HepG2 (cell line): ENCODE measurements around the gene MAPK8. TPM values are rescaled to one million over a fixed set of nuclear protein-coding genes. Genes with fewer than 3 reads are reported as not detected.

Experiments
- ATAC-seq: fragments of 200-7000 bp; cut with Tn5 transposase; 3 replicates; pipeline ENCODE4 v1.9.1; 2020; ENCODE audit warnings: mild to moderate bottlenecking, moderate library complexity
- BruUV-seq: library from RNA; stranded (reverse); fragments of 400-500 nt; replicated peaks from 2 replicates; lab custom pipeline; 2021; lab: Mats Ljungman, UMichigan
- CTCF ChIA-PET: fragments of 300-600 bp; formaldehyde crosslinking; extraction: SDS; loops from one replicate; lab custom pipeline; 2021; ENCODE audit warnings: low total read pairs, inconsistent platforms, low intra/inter-chr PET ratio; lab: Yijun Ruan, JAX
- POLR2A ChIA-PET: fragments of 350-600 bp; sonication (Branson Sonifier 250); formaldehyde crosslinking; loops from one replicate; lab custom pipeline; 2020; ENCODE audit warnings: antibody characterized with exemption, inconsistent platforms; lab: Yijun Ruan, JAX
- DNase-seq: peaks from one replicate; pipeline ENCODE4 v3.0.0-alpha.2; 2015; ENCODE audit warnings: low spot score
- FAIRE-seq: peaks from 3 replicates; lab custom pipeline; 2011; peaks lifted over from hg19 to GRCh38; lab: Jason Lieb, UNC
- H2AFZ ChIP-seq: one replicate; pipeline ENCODE4 v1.6.1; 2011; ENCODE audit warnings: low read length, inconsistent platforms
- H3K27ac ChIP-seq: fragments of 300-600 bp; 3 replicates; pipeline ENCODE4 v1.8.0; 2011; ENCODE audit warnings: mixed run types, mild to moderate bottlenecking, mixed read lengths, low read length, inconsistent platforms; ENCODE audit not compliant: insufficient read depth; ENCODE audit errors: extremely low read length
- H3K27me3 ChIP-seq, 2 experiments: fragments of 200-600 bp in 1 of 2; 2 replicates in 1 of 2; 3 replicates in 1 of 2; pipeline versions ENCODE4 v1.6.0 to v1.8.0; 2011; ENCODE audit warnings: low read length in 2 of 2, mild to moderate bottlenecking in 2 of 2, moderate library complexity in 2 of 2, inconsistent platforms in 1 of 2; ENCODE audit not compliant: insufficient read depth in 2 of 2, control insufficient read depth in 1 of 2
- H3K36me3 ChIP-seq, 2 experiments: fragments of 200-600 bp in 1 of 2; replicated peaks in 1 of 2; 2 replicates in 1 of 2; 3 replicates in 1 of 2; pipeline versions ENCODE4 v1.5.1 to v1.8.0; 2011; ENCODE audit warnings: low read length in 2 of 2, inconsistent platforms in 1 of 2; ENCODE audit not compliant: insufficient read depth in 2 of 2, control insufficient read depth in 1 of 2
- H3K4me1 ChIP-seq: 2 replicates; pipeline ENCODE4 v1.5.1; 2012; ENCODE audit warnings: low read length, inconsistent platforms; ENCODE audit not compliant: insufficient read depth
- H3K4me2 ChIP-seq: 2 replicates; pipeline ENCODE4 v1.6.0; 2011; ENCODE audit warnings: low read depth, low read length, inconsistent platforms
- H3K4me3 ChIP-seq, 3 experiments: fragments of 200-600 bp in 1 of 3; sonication (generic), shearing (Covaris generic) in 1 of 3; replicated peaks in 1 of 3; 2 replicates each; pipeline ENCODE4 v1.5.1; 2011 to 2016; ENCODE audit warnings: low read length in 3 of 3, inconsistent platforms in 2 of 3, low read depth in 2 of 3, mild to moderate bottlenecking in 2 of 3, control low read depth in 1 of 3, mixed read lengths in 1 of 3; ENCODE audit not compliant: insufficient read depth in 1 of 3
- H3K79me2 ChIP-seq: one replicate; pipeline ENCODE4 v1.6.1; 2011; ENCODE audit warnings: low read length, inconsistent platforms; ENCODE audit not compliant: insufficient read depth
- H3K9ac ChIP-seq: 2 replicates; pipeline ENCODE4 v1.6.0; 2011; ENCODE audit warnings: mild to moderate bottlenecking, low read depth, low read length, inconsistent platforms; ENCODE audit not compliant: insufficient read depth
- H3K9me3 ChIP-seq: 2 replicates; pipeline ENCODE4 v1.5.1; 2012; ENCODE audit warnings: mild to moderate bottlenecking, low read length
- H4K20me1 ChIP-seq: 2 replicates; pipeline ENCODE4 v1.6.0; 2011; ENCODE audit warnings: inconsistent platforms, mild to moderate bottlenecking, low read length, moderate library complexity; ENCODE audit not compliant: insufficient read depth
- AHR ChIP-seq: IDR thresholded peaks from 2 replicates; pipeline ENCODE4 v1.6.1; 2018; ENCODE audit warnings: missing genetic modification reagents, missing compliant biosample characterization
- AKNA ChIP-seq: sonication (generic); formaldehyde crosslinking; IDR thresholded peaks from 2 replicates; pipeline ENCODE4 v1.4.0; 2020; ENCODE audit warnings: missing genetic modification reagents, borderline replicate concordance
- IRF9 ChIP-seq: sonication (generic); formaldehyde crosslinking; IDR thresholded peaks from 2 replicates; pipeline ENCODE4 v1.8.0; 2022; ENCODE audit warnings: missing genetic modification reagents, mild to moderate bottlenecking, borderline replicate concordance
- JUN ChIP-seq: sonication (generic); formaldehyde crosslinking; IDR thresholded peaks from 2 replicates; pipeline ENCODE4 v1.4.0; 2020; ENCODE audit warnings: mild to moderate bottlenecking, missing genetic modification reagents
- KAT8 ChIP-seq: IDR thresholded peaks from 2 replicates; pipeline ENCODE4 v1.6.1; 2016; ENCODE audit warnings: missing genetic modification reagents, missing compliant biosample characterization
- RELA ChIP-seq: sonication (generic); formaldehyde crosslinking; IDR thresholded peaks from 2 replicates; pipeline ENCODE4 v1.4.0; 2020; ENCODE audit warnings: missing genetic modification reagents
- SAFB2 ChIP-seq: sonication (generic); formaldehyde crosslinking; IDR thresholded peaks from 2 replicates; pipeline ENCODE4 v1.5.1; 2020; ENCODE audit warnings: missing genetic modification reagents, low read depth, mild to moderate bottlenecking, borderline replicate concordance
- TP53 ChIP-seq: sonication (generic); formaldehyde crosslinking; conservative IDR thresholded peaks from 2 replicates; pipeline ENCODE4 v1.4.0; 2020; ENCODE audit warnings: missing genetic modification reagents
- YEATS4 ChIP-seq: sonication (generic); formaldehyde crosslinking; IDR thresholded peaks from 2 replicates; pipeline ENCODE4 v1.4.0; 2020; ENCODE audit warnings: missing genetic modification reagents, borderline replicate concordance
- ZNF619 ChIP-seq: sonication (generic); formaldehyde crosslinking; IDR thresholded peaks from 2 replicates; pipeline ENCODE4 v1.4.0; 2020; ENCODE audit warnings: mild to moderate bottlenecking, missing genetic modification reagents
- WGBS: methylation state at CpG from one replicate; pipeline ENCODE4 v1.1.6; 2017; ENCODE audit warnings: low lambda C conversion rate; 5-methylcytosine and 5-hydroxymethylcytosine counted together
- in situ Hi-C: cut with HindIII; loops from 2 replicates; pipeline ENCODE4 v1.10.0; 2017; ENCODE audit warnings: low pct_unique_long_range_greater_than_20kb; ENCODE audit not compliant: extremely low pct_ligation_motif_present
- intact Hi-C: fragments of 100-400 bp; cut with micrococcal nuclease; formaldehyde crosslinking; loops from one replicate; pipeline ENCODE4 v1.10.0; 2022; ENCODE audit not compliant: unreplicated experiment
- polyA plus RNA-seq, 8 experiments: library from polyadenylated mRNA; depleted of rRNA in 3 of 8; stranded (reverse) in 7 of 8; unstranded in 1 of 8; fragments of >200 nt; fragmentation: Illumina TruSeq in 4 of 8; extraction: Trizol in 4 of 8; gene quantifications; 2 replicates each; pipeline versions ENCODE4 v1.2.1 to v1.2.3, GENCODE V29; 2011 to 2016; ENCODE audit warnings: low read depth in 4 of 8, missing spikeins in 1 of 8, mixed read lengths in 1 of 8; ENCODE audit not compliant: insufficient read depth in 1 of 8
- total RNA-seq, 5 experiments: library from RNA; depleted of rRNA; stranded (reverse); fragments of >200 nt; fragmentation: Illumina TruSeq; extraction: Trizol; gene quantifications; 2 replicates each; pipeline ENCODE4 v1.2.3, GENCODE V29; 2016; ENCODE audit warnings: low read depth in 1 of 5

MAPK8 gene
- total and polyA plus RNA-seq, 2 of the 13 experiments (the other 11 are each of a cell fraction or from before 2014, with no cell fraction given): 41.6 to 47.3 TPM

- no peak for TF ChIP-seq AKNA (CRISPR knock-in tag)
- no peak for TF ChIP-seq IRF9 (CRISPR knock-in tag)
- no peak for TF ChIP-seq KAT8 (CRISPR knock-in tag)
- TF ChIP-seq SAFB2 (CRISPR knock-in tag): no peak
- TF ChIP-seq TP53 (CRISPR knock-in tag): no peak
- no peak for TF ChIP-seq JUN
Measured at GRCh38 chr10:48485711-48486110, 179.2 kb downstream of the MAPK8 start (continued).

- in situ Hi-C loops: no loop called here
- ChIA-PET CTCF (no interaction called here), POLR2A (no interaction called here)
- Histone ChIP-seq H3K27ac (no peak overlapping the region), H3K9me3 (no peaks in the 10 kb centered on the region), H3K4me2 (no peak overlapping the region), H3K9ac (no peak overlapping the region), H3K36me3 (no peaks in the 10 kb centered on the region), H3K79me2 (no peaks in the 10 kb centered on the region), H3K27me3 (no peaks in the 10 kb centered on the region), H4K20me1 (no peaks in the 10 kb centered on the region), H2AFZ (no peak overlapping the region), H3K4me1 (peaks cover 10% of the 10 kb centered on the region), H3K4me3 (no peak overlapping the region)
- no peak for TF ChIP-seq YEATS4 (CRISPR knock-in tag)
- no peak for TF ChIP-seq ZNF619
- no peak for TF ChIP-seq RELA (CRISPR knock-in tag)
- TF ChIP-seq AHR (CRISPR knock-in tag): no peak
- intact Hi-C loops: no loop called here
- DNase-seq: no peak
- ATAC-seq: no peak
- FAIRE-seq: no peak
- no TSS peak for BruUV-seq
- 0% methylated on average over 1 of the region's 1 CpG for WGBS
Measured at GRCh38 chr10:48487244-48487643, 180.8 kb downstream of the MAPK8 start.
